Glomerular visceral epithelial cell (primary cell): ENCODE data around the gene ARHGAP15.

Source experiments
- DNase-seq: peaks from one replicate; pipeline ENCODE4 v3.0.0-alpha.2; 2016; ENCODE audit errors: extremely low spot score

Gene ARHGAP15

GRCh38 chr2:143482771-143483170, 353.6 kb downstream of the ARHGAP15 start:
- no peak for DNase-seq

DNA sequence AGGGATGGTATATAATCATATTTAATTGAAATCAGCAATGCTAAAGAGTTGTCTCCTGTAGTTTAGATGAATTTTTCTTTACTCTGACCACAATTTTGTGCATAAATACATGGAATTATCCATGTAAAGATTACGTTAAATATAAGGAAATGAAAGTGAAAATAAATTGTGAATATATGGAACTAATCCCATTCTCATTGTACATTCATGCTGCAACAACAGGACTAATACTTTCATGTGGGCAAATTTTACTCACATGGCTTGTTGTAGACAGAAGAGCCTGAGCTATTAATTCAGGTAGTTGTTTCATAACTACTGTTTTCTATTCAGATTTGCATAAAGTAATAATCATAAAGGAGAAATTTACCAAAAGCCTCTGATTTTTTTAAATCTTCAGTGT, 357.8 kb downstream of the ARHGAP15 start:
- no peak for DNase-seq

- DNase-seq: peak; percentile 24
These were observed 359.9 kb downstream of the ARHGAP15 start for GRCh38 chr2:143489145-143489544.

- no peak for DNase-seq
These were observed 361.9 kb downstream of the ARHGAP15 start for GRCh38 chr2:143491131-143491530.

GRCh38 chr2:143493339-143493738, 364.1 kb downstream of the ARHGAP15 start:
- DNase-seq: no peak

DNA sequence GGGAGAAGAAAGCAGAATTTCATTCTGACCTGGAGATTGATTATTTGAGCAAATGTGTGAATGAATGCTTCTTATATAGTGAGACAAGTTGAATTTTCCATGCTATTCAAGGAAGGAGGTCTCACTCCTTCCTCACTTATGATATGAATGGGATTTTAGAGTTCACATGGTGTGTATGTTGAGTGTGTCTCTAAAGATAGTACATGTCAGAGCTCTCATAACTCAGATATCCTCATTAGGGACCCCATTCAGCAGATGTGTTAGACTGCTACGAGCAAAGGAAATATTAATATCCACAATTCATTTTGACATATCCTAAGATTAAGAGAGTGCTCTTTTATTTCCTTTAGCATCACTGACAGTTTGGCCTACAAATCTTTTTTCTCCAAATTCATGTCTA, 368.5 kb downstream of the ARHGAP15 start:
- no peak for DNase-seq

- DNase-seq: no peak
These were observed 369.3 kb downstream of the ARHGAP15 start for GRCh38 chr2:143498496-143498895.

DNA sequence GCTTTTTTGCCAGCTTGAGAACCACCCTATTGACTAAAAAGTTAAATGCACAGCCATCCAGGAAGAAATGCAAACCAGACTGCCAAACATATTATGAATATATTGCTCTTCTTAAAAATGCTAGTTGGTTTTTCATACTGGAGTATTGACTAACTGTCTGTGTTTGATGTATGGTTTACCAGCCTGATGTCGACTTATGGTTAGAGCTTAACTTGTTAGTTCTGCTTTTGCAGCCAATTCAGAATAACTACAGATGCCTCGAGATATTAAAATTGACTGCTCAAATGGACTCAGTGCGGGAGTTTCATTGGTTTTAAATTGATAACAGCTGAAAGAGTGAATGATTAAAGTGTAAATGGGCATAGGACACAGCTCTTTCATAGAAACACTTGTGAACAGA, 369.8 kb downstream of the ARHGAP15 start:
- DNase-seq: no peak

DNA sequence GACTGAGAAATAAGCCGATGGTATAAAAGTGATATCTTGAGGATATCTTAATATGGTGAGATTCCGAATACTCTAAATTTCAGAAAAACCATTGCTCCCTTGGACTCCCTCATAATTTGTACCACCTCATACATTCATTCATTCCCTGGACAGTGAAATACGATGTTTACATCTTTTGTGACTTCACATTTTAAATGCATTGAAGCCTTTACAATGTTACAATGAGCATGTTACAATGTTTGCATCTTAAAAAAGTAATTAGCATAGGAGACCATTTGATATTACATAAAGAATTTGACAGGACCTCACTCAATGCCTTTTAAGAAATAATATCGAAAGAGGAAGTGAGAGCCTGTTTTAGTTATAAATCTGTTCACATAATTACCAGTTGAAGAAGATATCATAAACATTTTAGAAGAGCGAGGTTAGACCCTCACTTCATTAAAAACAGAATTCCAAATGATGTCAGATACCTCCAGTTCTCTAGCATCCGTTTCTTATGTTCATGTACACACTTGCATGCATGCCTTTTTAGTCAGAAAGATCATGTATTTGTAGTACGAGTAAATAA, 372.0 kb downstream of the ARHGAP15 start:
- DNase-seq: no peak

DNA sequence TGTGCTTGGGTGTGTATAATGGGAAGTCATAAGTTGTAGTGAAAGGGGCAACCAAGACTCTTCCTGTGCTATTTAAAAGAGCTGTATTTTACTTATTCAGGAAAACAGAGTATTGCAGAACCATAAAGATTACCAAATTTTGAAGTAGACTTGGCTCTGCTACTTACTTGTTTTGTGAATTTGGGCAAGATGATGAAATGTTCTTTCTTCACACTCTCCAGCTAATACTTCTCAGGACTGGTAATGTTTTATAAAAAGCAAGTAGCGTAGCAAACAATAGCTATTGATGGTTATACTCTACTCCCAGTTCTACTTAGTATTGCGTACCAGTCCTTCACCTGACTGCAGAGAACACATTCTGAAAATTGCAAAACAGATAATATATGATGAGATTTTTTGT, 374.1 kb downstream of the ARHGAP15 start:
- DNase-seq: no peak

DNA sequence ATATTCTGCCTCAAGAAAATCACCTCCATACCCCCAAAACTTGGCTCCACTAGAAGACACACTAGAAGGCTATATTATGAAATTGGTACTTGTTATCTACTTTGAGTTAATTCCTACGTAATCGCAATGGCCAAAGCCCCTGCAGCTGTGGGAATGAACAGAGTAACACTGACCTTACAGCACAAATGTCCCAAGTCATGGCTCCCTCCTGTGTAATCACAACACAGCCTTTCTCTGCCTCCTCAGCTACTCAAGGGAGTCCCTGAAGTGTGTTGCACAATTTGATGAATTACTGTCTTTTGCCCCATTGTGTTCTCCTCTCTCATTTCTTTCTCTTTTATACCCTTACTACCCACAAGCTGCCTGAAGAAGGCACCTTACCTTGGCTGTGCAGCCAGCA, 375.2 kb downstream of the ARHGAP15 start:
- DNase-seq: no peak

GRCh38 chr2:143505542-143505941, 376.3 kb downstream of the ARHGAP15 start:
- DNase-seq: no peak

GRCh38 chr2:143513081-143513480, 383.9 kb downstream of the ARHGAP15 start:
- peak; percentile 49 for DNase-seq

- no peak for DNase-seq
These were observed 385.2 kb downstream of the ARHGAP15 start for GRCh38 chr2:143514413-143514812.

- no peak for DNase-seq
These were observed 386.1 kb downstream of the ARHGAP15 start for GRCh38 chr2:143515318-143515717.

DNA sequence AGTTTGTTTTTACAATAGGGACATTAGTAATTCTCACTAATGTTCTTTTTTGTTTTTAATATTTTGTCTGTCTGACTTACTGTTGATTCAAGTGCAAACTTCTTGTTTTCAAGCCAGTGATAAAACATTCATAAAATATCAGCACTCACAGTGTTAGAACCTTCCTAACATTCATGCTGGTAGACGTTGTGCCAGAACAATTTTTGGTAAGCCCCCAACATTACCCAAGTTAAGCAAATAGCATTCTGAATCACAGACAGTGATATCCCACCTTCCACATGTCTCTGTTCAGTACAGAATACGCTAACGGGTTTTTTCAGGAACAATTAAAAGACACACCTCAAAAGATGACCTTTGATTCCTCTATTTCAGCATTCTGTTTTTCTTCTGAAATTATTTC, 390.3 kb downstream of the ARHGAP15 start:
- no peak for DNase-seq

GRCh38 chr2:143521396-143521795, 392.2 kb downstream of the ARHGAP15 start:
- DNase-seq: no peak

- no peak for DNase-seq
These were observed 393.5 kb downstream of the ARHGAP15 start for GRCh38 chr2:143522699-143523098.

- DNase-seq: no peak
These were observed 394.9 kb downstream of the ARHGAP15 start for GRCh38 chr2:143524119-143524553.

GRCh38 chr2:143524559-143525401, 395.6 kb downstream of the ARHGAP15 start:
- no peak for DNase-seq

DNA sequence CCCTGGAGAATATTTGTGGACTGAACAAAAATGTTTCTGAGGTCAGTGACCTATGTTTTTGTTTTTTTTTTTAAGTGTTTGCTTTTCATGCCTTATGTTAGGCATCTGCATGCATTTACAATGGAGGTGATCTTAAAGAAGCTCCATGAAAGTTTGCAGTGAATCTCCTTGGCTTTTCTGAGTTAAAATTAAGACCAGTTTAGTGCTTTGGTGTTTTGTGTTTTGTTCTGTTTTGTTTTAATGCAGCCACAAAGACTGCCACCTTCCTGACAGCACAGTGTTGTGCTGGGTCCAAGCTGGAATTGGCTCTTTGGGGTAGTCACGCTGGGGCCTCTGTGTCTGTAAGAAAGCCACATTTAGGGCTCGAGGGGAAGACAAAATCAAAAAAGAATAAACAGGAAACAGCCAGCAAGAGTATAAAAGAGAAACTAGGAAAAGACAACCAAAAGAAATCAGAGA, 396.2 kb downstream of the ARHGAP15 start:
- no peak for DNase-seq

DNA sequence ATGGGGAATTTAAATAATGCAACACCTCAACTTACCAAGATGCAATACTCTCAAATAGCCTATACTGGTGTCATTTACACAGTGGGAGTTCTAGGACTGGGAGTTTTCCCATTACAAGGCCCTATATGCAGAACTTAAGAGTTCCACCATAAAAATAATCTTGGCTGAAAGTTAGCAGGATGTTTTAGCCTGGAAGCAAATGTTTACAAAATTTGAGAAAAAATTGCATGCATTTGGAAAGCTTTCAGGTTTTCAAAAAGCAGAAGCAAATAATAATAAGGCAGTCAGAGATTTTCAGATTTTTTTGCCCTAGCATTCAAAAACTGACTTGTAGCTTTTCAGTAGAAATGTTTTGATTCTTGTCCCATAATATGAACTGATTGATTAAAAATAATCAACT, 397.3 kb downstream of the ARHGAP15 start:
- DNase-seq: no peak

GRCh38 chr2:143528021-143528420, 398.8 kb downstream of the ARHGAP15 start:
- no peak for DNase-seq
